ENCODE results near the gene ARHGEF9. TPM values are rescaled to one million over a fixed set of nuclear protein-coding genes. Genes with fewer than 3 reads are reported as not detected.

ARHGEF9 gene
- total RNA-seq, 4 donors from 2014 or later: 18.2 to 34.3 (median 22.3) TPM

DNA sequence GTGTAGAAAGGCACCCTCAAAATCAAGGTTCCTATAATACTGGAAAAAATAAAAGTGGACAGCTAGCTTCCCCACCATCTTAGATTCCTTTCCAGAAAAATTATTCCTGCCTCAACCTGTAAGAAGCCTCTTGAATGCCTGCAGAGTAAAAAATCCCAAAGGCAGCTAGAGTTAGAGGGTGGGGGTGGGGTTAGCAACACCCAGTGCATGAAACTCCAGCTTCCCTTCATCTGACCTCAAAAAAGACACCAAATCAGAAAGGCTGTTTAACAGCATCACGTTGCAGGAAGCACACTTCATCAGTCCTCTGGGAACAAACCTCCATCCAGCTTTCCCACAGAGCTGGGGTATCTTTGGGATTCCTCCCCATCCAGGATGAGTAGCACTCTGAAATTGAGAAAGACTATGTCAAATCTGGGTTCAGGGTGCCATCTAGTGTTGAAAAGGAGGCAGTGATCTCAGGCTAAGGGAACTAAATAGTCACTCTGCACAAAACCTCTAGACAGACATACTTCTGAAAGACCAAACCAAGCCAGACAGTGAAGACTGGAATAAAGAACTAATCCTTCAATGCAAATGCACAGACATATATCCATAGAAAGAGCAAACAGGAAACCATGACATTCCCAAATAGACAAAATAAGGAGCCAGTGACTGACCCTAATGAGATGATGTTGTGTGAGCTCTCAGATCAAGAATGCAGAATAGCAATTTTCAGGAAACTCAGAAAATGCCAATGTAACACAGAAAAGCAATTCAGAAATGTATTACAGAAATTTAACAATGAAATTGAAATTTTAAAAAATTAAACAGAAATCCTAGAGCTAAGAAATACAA is 97.9 kb downstream of the ARHGEF9 start:
- no peak for DNase-seq (ENCODE audit: low spot score in 2 of 2)
- WGBS: 13% methylated on average over 1 of the region's 1 CpG

DNA sequence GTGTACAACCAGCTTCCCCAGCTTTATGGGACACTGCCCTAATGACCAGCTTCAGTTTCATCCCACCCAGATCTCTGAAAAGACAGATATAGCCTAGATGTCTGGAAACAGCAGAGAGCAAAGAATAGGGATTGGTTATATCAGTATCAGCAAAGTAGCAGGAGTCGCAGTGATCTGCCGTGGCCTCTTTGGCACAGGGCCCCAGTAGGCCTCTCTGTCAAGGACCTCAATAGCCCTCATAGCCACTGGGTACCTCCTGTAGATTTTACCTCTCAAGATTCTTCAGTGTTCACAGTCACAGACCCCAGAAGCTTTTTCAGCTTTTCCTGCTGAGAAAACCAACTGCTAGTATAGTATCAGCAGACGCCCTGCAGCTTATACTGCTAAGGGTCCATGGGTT is 104.6 kb downstream of the ARHGEF9 start:
- no peaks in the 10 kb centered on the region for H3K9me3 ChIP-seq
- H3K4me3 ChIP-seq: no peak overlapping the region
- no peaks in the 10 kb centered on the region for H3K4me1 ChIP-seq
- no peak overlapping the region for H3K27ac ChIP-seq
- peaks cover 19% of the 10 kb centered on the region for H3K36me3 ChIP-seq
- no peaks in the 10 kb centered on the region for H3K27me3 ChIP-seq
- 85% methylated on average over 3 of the region's 3 CpGs for whole genome bisulfite sequencing
- no peak for DNase-seq (ENCODE audit: low spot score in 2 of 2)
- TF ChIP-seq EP300 (IDR thresholded peaks at IDR 0.05) (no peak), POLR2A (IDR thresholded peaks at IDR 0.05) (no peak), POLR2AphosphoS5 (IDR thresholded peaks at IDR 0.05) (no peak)
- TF ChIP-seq, protein P1, sequence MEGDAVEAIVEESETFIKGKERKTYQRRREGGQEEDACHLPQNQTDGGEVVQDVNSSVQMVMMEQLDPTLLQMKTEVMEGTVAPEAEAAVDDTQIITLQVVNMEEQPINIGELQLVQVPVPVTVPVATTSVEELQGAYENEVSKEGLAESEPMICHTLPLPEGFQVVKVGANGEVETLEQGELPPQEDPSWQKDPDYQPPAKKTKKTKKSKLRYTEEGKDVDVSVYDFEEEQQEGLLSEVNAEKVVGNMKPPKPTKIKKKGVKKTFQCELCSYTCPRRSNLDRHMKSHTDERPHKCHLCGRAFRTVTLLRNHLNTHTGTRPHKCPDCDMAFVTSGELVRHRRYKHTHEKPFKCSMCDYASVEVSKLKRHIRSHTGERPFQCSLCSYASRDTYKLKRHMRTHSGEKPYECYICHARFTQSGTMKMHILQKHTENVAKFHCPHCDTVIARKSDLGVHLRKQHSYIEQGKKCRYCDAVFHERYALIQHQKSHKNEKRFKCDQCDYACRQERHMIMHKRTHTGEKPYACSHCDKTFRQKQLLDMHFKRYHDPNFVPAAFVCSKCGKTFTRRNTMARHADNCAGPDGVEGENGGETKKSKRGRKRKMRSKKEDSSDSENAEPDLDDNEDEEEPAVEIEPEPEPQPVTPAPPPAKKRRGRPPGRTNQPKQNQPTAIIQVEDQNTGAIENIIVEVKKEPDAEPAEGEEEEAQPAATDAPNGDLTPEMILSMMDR (IDR thresholded peaks at IDR 0.05): no peak

More for the DNA sequence above, 97.9 kb downstream of the ARHGEF9 start:
- no peaks in the 10 kb centered on the region for H3K9me3 ChIP-seq
- no peak overlapping the region for H3K27ac ChIP-seq
- H3K4me3 ChIP-seq: no peak overlapping the region
- H3K4me1 ChIP-seq: no peaks in the 10 kb centered on the region
- no peaks in the 10 kb centered on the region for H3K36me3 ChIP-seq
- TF ChIP-seq, protein P1 (IDR thresholded peaks at IDR 0.05): peak; percentile 28 to 44
- TF ChIP-seq POLR2AphosphoS5 (IDR thresholded peaks at IDR 0.05): no peak
- no peaks in the 10 kb centered on the region for H3K27me3 ChIP-seq

DNA sequence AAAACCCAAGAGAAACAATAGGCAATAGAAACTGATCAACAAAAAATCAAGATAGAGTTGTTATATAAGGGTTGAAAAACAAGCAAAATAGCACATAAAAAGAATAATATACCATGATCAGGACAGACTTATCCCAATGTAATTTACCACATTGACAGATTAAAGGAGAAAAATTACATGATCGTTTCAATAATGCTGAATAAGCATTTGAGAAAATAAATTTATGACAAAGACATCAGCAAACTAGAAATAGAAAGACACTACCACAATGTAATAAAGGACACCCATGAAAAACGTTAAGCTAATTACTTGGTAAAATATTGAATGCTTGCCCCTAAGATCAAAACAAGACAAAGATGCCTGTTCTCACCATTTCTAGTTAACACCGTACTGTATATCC is 105.6 kb downstream of the ARHGEF9 start:
- Histone ChIP-seq H3K9me3 (no peaks in the 10 kb centered on the region), H3K27ac (no peak overlapping the region), H3K4me1 (no peaks in the 10 kb centered on the region), H3K27me3 (no peaks in the 10 kb centered on the region), H3K36me3 (peaks cover 24% of the 10 kb centered on the region), H3K4me3 (no peak overlapping the region)
- DNase-seq (ENCODE audit: low spot score in 2 of 2): no peak
- no peak for TF ChIP-seq POLR2AphosphoS5 (IDR thresholded peaks at IDR 0.05)
- no peak for TF ChIP-seq EP300 (IDR thresholded peaks at IDR 0.05)
- TF ChIP-seq, protein P1 (IDR thresholded peaks at IDR 0.05): no peak
- no peak for TF ChIP-seq POLR2A (IDR thresholded peaks at IDR 0.05)
- WGBS: 76% methylated on average over 3 of the region's 3 CpGs

DNA sequence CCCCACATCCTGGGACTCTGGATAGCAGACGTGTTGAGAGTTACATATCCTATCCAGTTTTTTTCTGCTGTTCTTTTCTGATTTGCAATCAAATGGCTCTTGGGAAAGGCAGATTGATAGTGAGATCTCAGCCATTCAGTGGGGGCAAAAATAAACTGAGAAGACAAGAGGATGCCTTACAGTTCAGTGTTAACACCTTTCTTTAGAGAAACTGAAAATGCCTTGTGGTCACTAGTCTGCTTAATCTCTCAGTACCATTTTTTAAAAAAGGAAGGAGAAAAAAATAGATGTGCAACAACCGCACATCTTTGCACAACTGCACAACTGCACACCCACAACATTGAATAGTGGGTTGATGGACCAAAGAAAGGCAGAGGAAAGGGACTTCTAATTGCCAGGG is 109.3 kb downstream of the ARHGEF9 start:
- Histone ChIP-seq H3K27ac (no peak overlapping the region), H3K4me1 (no peaks in the 10 kb centered on the region), H3K4me3 (no peak overlapping the region), H3K9me3 (no peaks in the 10 kb centered on the region), H3K36me3 (peaks cover 41% of the 10 kb centered on the region), H3K27me3 (no peaks in the 10 kb centered on the region)
- TF ChIP-seq POLR2A (IDR thresholded peaks at IDR 0.05): no peak
- TF ChIP-seq, protein P1 (IDR thresholded peaks at IDR 0.05): no peak
- no peak for TF ChIP-seq EP300 (IDR thresholded peaks at IDR 0.05)
- no peak for TF ChIP-seq POLR2AphosphoS5 (IDR thresholded peaks at IDR 0.05)
- 72% methylated on average over 2 of the region's 2 CpGs for WGBS
- DNase-seq (ENCODE audit: low spot score in 2 of 2): no peak

DNA sequence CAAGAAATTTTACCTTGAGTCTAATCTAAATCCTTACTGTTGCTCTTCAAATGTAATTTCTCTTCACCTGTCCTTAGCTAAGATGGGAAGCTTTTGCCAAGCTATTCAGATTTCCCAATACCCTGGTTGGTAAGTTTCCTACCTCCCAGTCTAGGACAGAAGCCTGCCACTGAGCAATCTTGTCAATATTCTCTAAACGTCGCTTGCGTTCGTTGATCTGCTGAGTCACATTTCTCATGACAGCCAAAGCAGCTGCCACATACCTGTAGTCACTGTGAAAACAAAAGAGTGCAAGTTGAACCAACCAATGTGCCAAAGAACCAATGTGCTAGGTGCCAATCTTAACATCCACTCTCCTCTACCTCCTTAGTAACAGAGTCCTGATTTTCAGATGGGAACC is 111.1 kb downstream of the ARHGEF9 start:
- no peak overlapping the region for H3K4me3 ChIP-seq
- peaks cover 37% of the 10 kb centered on the region for H3K36me3 ChIP-seq
- no peak overlapping the region for H3K27ac ChIP-seq
- 94% methylated on average over 4 of the region's 4 CpGs for WGBS
- no peaks in the 10 kb centered on the region for H3K27me3 ChIP-seq
- no peaks in the 10 kb centered on the region for H3K4me1 ChIP-seq
- TF ChIP-seq, protein P1 (IDR thresholded peaks at IDR 0.05): no peak
- no peak for TF ChIP-seq EP300 (IDR thresholded peaks at IDR 0.05)
- TF ChIP-seq POLR2AphosphoS5 (IDR thresholded peaks at IDR 0.05): no peak
- TF ChIP-seq POLR2A (IDR thresholded peaks at IDR 0.05): no peak
- no peak for DNase-seq (ENCODE audit: low spot score in 2 of 2)
- H3K9me3 ChIP-seq: no peaks in the 10 kb centered on the region

Data from suprapubic skin (tissue), 4 donors.